GM23338 (cell line): Measurements from ENCODE around the gene UBAC1. TPM values are rescaled to one million over a fixed set of nuclear protein-coding genes. Genes with fewer than 3 reads are reported as not detected.

Experiments used
- ATAC-seq: fragments of 200-7000 bp; cut with Tn5 transposase; 3 replicates; pipeline ENCODE4 v1.9.1; 2020
- DNase-seq: peaks from one replicate; pipeline ENCODE4 v3.0.0-alpha.2; 2015; ENCODE audit warnings: low spot score
- H2AFZ ChIP-seq: fragments of 200-600 bp; sonication (generic); 2 replicates; pipeline ENCODE4 v1.8.0; 2016; ENCODE audit warnings: antibody characterized with exemption, mild to moderate bottlenecking, moderate library complexity
- H3F3A ChIP-seq: fragments of 200-600 bp; sonication (generic); replicated peaks from 2 replicates; pipeline ENCODE4 v1.8.0; 2017; ENCODE audit warnings: antibody characterized with exemption, mixed run types, low read depth
- H3K27ac ChIP-seq: fragments of 200-600 bp; sonication (generic); 2 replicates; pipeline ENCODE4 v1.6.1; 2016; ENCODE audit warnings: low read depth
- H3K27me3 ChIP-seq: fragments of 200-600 bp; sonication (generic); 2 replicates; pipeline ENCODE4 v1.8.0; 2016; ENCODE audit warnings: mild to moderate bottlenecking, mixed run types, moderate library complexity; ENCODE audit not compliant: insufficient read depth
- H3K36me3 ChIP-seq: fragments of 200-600 bp; sonication (generic); 2 replicates; pipeline ENCODE4 v1.8.0; 2016; ENCODE audit warnings: mild to moderate bottlenecking; ENCODE audit not compliant: insufficient read depth
- H3K4me1 ChIP-seq: fragments of 200-600 bp; sonication (generic); 2 replicates; pipeline ENCODE4 v1.8.0; 2016; ENCODE audit warnings: mild to moderate bottlenecking, moderate library complexity; ENCODE audit not compliant: insufficient read depth
- H3K4me2 ChIP-seq: fragments of 200-600 bp; sonication (generic); 2 replicates; pipeline ENCODE4 v1.7.1; 2017; ENCODE audit warnings: mixed run types
- H3K4me3 ChIP-seq: fragments of 200-600 bp; sonication (generic); 2 replicates; pipeline ENCODE4 v1.6.1; 2016; ENCODE audit warnings: mixed run types
- H3K79me2 ChIP-seq: fragments of 200-600 bp; sonication (generic); replicated peaks from 2 replicates; pipeline ENCODE4 v1.8.0; 2017; ENCODE audit warnings: mild to moderate bottlenecking; ENCODE audit not compliant: insufficient read depth
- H3K9me2 ChIP-seq: fragments of 200-600 bp; sonication (generic); 2 replicates; pipeline ENCODE4 v1.8.0; 2017; ENCODE audit not compliant: insufficient read depth
- H4K20me1 ChIP-seq: fragments of 200-600 bp; sonication (generic); replicated peaks from 2 replicates; pipeline ENCODE4 v1.8.0; 2017; ENCODE audit warnings: mild to moderate bottlenecking; ENCODE audit not compliant: insufficient read depth
- H3K27ac Mint-ChIP-seq: 2 replicates; pipeline ENCODE4 v1.8.0; 2020; ENCODE audit warnings: inconsistent platforms, mild to moderate bottlenecking, moderate library complexity, mixed read lengths
- H3K27me3 Mint-ChIP-seq: 3 replicates; pipeline ENCODE4 v1.8.0; 2022; ENCODE audit warnings: low read depth, mild to moderate bottlenecking, moderate library complexity, mixed read lengths, inconsistent platforms; ENCODE audit not compliant: insufficient read depth, poor library complexity
- H3K36me3 Mint-ChIP-seq: 3 replicates; pipeline ENCODE4 v1.8.0; 2021; ENCODE audit warnings: low read depth, mild to moderate bottlenecking, inconsistent platforms, moderate library complexity, mixed read lengths
- H3K4me1 Mint-ChIP-seq: 3 replicates; pipeline ENCODE4 v1.8.0; 2020; ENCODE audit warnings: mild to moderate bottlenecking, inconsistent platforms, mixed read lengths
- H3K4me3 Mint-ChIP-seq: 3 replicates; pipeline ENCODE4 v1.8.0; 2021; ENCODE audit warnings: moderate library complexity, mild to moderate bottlenecking, inconsistent platforms, mixed read lengths
- H3K9me3 Mint-ChIP-seq: 3 replicates; pipeline ENCODE4 v1.8.0; 2020; ENCODE audit warnings: moderate library complexity, mild to moderate bottlenecking, inconsistent platforms, mixed read lengths
- CREB1 ChIP-seq: fragments of 250-450 bp; sonication (Bioruptor Pico); IDR thresholded peaks from 2 replicates; pipeline ENCODE4 v1.5.0; 2020; ENCODE audit warnings: low read depth, mild to moderate bottlenecking, moderate library complexity
- CTCF ChIP-seq, 2 experiments: fragments of 200-600 bp in 1 of 2; sonication (generic) in 1 of 2; conservative IDR thresholded peaks; 2 replicates each; pipeline versions ENCODE4 v1.5.1 to v1.6.1; 2016 to 2017; ENCODE audit warnings: antibody characterized with exemption in 2 of 2, low read depth in 2 of 2, mild to moderate bottlenecking in 2 of 2, moderate library complexity in 1 of 2
- EZH2 ChIP-seq: fragments of 200-600 bp; sonication (generic); IDR thresholded peaks from one replicate; pipeline ENCODE4 v1.8.0; 2017; ENCODE audit warnings: antibody characterized with exemption, mild to moderate bottlenecking, low read depth; ENCODE audit not compliant: unreplicated experiment
- EZH2phosphoT487 ChIP-seq: fragments of 200-600 bp; sonication (generic); IDR thresholded peaks from one replicate; pipeline ENCODE4 v1.8.1; 2018; ENCODE audit warnings: antibody characterized with exemption; ENCODE audit not compliant: unreplicated experiment
- JUNB ChIP-seq: IDR thresholded peaks from one replicate; pipeline ENCODE4 v1.6.1; 2016; ENCODE audit warnings: antibody characterized with exemption; ENCODE audit not compliant: unreplicated experiment
- NANOG ChIP-seq: IDR thresholded peaks from 2 replicates; pipeline ENCODE4 v1.6.1; 2016; ENCODE audit warnings: antibody characterized with exemption, borderline replicate concordance
- POLR2AphosphoS5 ChIP-seq: IDR thresholded peaks from 2 replicates; pipeline ENCODE4 v1.6.1; 2016; ENCODE audit warnings: antibody characterized with exemption, low read depth
- REST ChIP-seq: IDR thresholded peaks from one replicate; pipeline ENCODE4 v1.6.1; 2018; ENCODE audit warnings: antibody characterized with exemption; ENCODE audit not compliant: unreplicated experiment
- STAT1 ChIP-seq: IDR thresholded peaks from one replicate; pipeline ENCODE4 v1.6.1; 2016; ENCODE audit warnings: antibody characterized with exemption; ENCODE audit not compliant: unreplicated experiment
- ZNF114 ChIP-seq: fragments of 250-450 bp; sonication (Bioruptor Pico); IDR thresholded peaks from 2 replicates; pipeline ENCODE4 v1.5.0; 2020; ENCODE audit warnings: mild to moderate bottlenecking, moderate library complexity
- ZNF331 ChIP-seq: fragments of 250-450 bp; sonication (Bioruptor Pico); IDR thresholded peaks from 2 replicates; pipeline ENCODE4 v1.5.0; 2020; ENCODE audit warnings: low read depth, mild to moderate bottlenecking, moderate library complexity
- polyA plus RNA-seq: library from polyadenylated mRNA; unstranded; fragments of >200 nt; fragmentation: Nextera tagmentation; extraction: Ambion mirVana; gene quantifications from 2 replicates; pipeline ENCODE4 v1.2.1, GENCODE V29; 2016
- total RNA-seq: library from RNA; depleted of rRNA; stranded (reverse); fragments of >200 nt; shearing (Covaris generic); gene quantifications from 2 replicates; pipeline ENCODE4 v1.2.3, GENCODE V29; 2014
- TF ChIP-seq, protein P1 (sequence below): IDR thresholded peaks from 2 replicates; pipeline ENCODE4 v1.6.1; 2016; ENCODE audit warnings: antibody characterized with exemption
- TF ChIP-seq, protein P2 (sequence below): fragments of 250-450 bp; sonication (Bioruptor Pico); IDR thresholded peaks from 2 replicates; pipeline ENCODE4 v1.5.0; 2020; ENCODE audit warnings: mild to moderate bottlenecking, moderate library complexity

Gene UBAC1
- total and polyA plus RNA-seq, 2 experiments from 2014 or later, result 63.2 to 86.6 TPM

GRCh38 chr9:135993765-135994500, 32.8 kb upstream of the UBAC1 start:
- Histone ChIP-seq H3K79me2 (no peaks in the 10 kb centered on the region), H3K27me3 (no peaks in the 10 kb centered on the region), H3K36me3 (no peaks in the 10 kb centered on the region), H3K9me2 (no peaks in the 10 kb centered on the region), H2AFZ (peak overlapping the region; percentile 80; the same call in 1 of the 2 replicates), H3K4me1 (peaks cover 31% of the 10 kb centered on the region; the same call in 1 of the 2 replicates), H3F3A (peaks cover 7% of the 10 kb centered on the region), H3K4me2 (peak overlapping the region; percentile 77; the same call in 1 of the 2 replicates), H4K20me1 (no peaks in the 10 kb centered on the region), H3K4me3 (no peak overlapping the region), H3K27ac (no peak overlapping the region)
- Mint-ChIP-seq H3K27ac (no peak overlapping the region), H3K27me3 (peaks cover 18% of the 10 kb centered on the region), H3K36me3 (no peaks in the 10 kb centered on the region), H3K4me3 (peak overlapping the region; percentile 32; the same call in 1 of the 3 replicates), H3K4me1 (peaks cover 23% of the 10 kb centered on the region), H3K9me3 (no peaks in the 10 kb centered on the region)
- peak; percentile 10 for ATAC-seq
- DNase-seq, result no peak
- TF ChIP-seq NANOG, result no peak
- TF ChIP-seq JUNB, result no peak
- TF ChIP-seq, protein P1, sequence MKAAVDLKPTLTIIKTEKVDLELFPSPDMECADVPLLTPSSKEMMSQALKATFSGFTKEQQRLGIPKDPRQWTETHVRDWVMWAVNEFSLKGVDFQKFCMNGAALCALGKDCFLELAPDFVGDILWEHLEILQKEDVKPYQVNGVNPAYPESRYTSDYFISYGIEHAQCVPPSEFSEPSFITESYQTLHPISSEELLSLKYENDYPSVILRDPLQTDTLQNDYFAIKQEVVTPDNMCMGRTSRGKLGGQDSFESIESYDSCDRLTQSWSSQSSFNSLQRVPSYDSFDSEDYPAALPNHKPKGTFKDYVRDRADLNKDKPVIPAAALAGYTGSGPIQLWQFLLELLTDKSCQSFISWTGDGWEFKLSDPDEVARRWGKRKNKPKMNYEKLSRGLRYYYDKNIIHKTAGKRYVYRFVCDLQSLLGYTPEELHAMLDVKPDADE, result no peak
- no peak for TF ChIP-seq ZNF114
- no peak for TF ChIP-seq CTCF (conservative IDR thresholded peaks at IDR 0.05; ENCODE audit: low read depth in 2 of 2)
- no peak for TF ChIP-seq EZH2
- no peak for TF ChIP-seq REST
- TF ChIP-seq, protein P2, sequence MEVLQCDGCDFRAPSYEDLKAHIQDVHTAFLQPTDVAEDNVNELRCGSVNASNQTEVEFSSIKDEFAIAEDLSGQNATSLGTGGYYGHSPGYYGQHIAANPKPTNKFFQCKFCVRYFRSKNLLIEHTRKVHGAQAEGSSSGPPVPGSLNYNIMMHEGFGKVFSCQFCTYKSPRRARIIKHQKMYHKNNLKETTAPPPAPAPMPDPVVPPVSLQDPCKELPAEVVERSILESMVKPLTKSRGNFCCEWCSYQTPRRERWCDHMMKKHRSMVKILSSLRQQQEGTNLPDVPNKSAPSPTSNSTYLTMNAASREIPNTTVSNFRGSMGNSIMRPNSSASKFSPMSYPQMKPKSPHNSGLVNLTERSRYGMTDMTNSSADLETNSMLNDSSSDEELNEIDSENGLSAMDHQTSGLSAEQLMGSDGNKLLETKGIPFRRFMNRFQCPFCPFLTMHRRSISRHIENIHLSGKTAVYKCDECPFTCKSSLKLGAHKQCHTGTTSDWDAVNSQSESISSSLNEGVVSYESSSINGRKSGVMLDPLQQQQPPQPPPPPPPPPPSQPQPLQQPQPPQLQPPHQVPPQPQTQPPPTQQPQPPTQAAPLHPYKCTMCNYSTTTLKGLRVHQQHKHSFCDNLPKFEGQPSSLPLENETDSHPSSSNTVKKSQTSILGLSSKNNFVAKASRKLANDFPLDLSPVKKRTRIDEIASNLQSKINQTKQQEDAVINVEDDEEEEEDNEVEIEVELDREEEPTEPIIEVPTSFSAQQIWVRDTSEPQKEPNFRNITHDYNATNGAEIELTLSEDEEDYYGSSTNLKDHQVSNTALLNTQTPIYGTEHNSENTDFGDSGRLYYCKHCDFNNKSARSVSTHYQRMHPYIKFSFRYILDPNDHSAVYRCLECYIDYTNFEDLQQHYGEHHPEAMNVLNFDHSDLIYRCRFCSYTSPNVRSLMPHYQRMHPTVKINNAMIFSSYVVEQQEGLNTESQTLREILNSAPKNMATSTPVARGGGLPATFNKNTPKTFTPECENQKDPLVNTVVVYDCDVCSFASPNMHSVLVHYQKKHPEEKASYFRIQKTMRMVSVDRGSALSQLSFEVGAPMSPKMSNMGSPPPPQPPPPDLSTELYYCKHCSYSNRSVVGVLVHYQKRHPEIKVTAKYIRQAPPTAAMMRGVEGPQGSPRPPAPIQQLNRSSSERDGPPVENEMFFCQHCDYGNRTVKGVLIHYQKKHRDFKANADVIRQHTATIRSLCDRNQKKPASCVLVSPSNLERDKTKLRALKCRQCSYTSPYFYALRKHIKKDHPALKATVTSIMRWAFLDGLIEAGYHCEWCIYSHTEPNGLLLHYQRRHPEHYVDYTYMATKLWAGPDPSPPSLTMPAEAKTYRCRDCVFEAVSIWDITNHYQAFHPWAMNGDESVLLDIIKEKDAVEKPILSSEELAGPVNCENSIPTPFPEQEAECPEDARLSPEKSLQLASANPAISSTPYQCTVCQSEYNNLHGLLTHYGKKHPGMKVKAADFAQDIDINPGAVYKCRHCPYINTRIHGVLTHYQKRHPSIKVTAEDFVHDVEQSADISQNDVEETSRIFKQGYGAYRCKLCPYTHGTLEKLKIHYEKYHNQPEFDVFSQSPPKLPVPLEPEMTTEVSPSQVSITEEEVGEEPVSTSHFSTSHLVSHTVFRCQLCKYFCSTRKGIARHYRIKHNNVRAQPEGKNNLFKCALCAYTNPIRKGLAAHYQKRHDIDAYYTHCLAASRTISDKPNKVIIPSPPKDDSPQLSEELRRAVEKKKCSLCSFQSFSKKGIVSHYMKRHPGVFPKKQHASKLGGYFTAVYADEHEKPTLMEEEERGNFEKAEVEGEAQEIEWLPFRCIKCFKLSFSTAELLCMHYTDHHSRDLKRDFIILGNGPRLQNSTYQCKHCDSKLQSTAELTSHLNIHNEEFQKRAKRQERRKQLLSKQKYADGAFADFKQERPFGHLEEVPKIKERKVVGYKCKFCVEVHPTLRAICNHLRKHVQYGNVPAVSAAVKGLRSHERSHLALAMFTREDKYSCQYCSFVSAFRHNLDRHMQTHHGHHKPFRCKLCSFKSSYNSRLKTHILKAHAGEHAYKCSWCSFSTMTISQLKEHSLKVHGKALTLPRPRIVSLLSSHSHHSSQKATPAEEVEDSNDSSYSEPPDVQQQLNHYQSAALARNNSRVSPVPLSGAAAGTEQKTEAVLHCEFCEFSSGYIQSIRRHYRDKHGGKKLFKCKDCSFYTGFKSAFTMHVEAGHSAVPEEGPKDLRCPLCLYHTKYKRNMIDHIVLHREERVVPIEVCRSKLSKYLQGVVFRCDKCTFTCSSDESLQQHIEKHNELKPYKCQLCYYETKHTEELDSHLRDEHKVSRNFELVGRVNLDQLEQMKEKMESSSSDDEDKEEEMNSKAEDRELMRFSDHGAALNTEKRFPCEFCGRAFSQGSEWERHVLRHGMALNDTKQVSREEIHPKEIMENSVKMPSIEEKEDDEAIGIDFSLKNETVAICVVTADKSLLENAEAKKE (CRISPR knock-in tag), result no peak
- no peak for TF ChIP-seq ZNF331 (CRISPR knock-in tag)
- no peak for TF ChIP-seq STAT1
- no peak for TF ChIP-seq CREB1 (CRISPR knock-in tag)
- TF ChIP-seq EZH2phosphoT487, result no peak
- TF ChIP-seq POLR2AphosphoS5, result no peak
